SK-N-SH (cell line): ENCODE results near the gene ADCY4. TPM values are rescaled to one million over a fixed set of nuclear protein-coding genes. Genes with fewer than 3 reads are reported as not detected.

Source experiments
- CTCF ChIA-PET: fragments of 300-600, 350-600 bp; formaldehyde crosslinking; extraction: SDS; loops from one replicate; lab custom pipeline; 2021; lab: Yijun Ruan, JAX
- POLR2A ChIA-PET: fragments of 350-600 bp; sonication (Branson Sonifier 250); formaldehyde crosslinking; extraction: SDS; loops from one replicate; lab custom pipeline; 2020; ENCODE audit warnings: antibody characterized with exemption, inconsistent platforms; lab: Yijun Ruan, JAX
- DNase-seq: peaks from one replicate; pipeline ENCODE4 v3.0.0; 2012
- H2AFZ ChIP-seq: fragments of 200-600 bp; sonication (generic); 2 replicates; pipeline ENCODE4 v1.8.1; 2016; ENCODE audit warnings: antibody characterized with exemption, mild to moderate bottlenecking, low read depth
- H3F3A ChIP-seq: fragments of 200-600 bp; sonication (generic); replicated peaks from 2 replicates; pipeline ENCODE3; 2016; ENCODE audit warnings: antibody characterized with exemption, mild to moderate bottlenecking; ENCODE audit not compliant: insufficient read depth
- H3K27ac ChIP-seq, 2 experiments: fragments of 200-500 bp in 1 of 2; fragments of 200-600 bp in 1 of 2; sonication (Bioruptor generic) in 1 of 2; sonication (generic), shearing (Covaris generic) in 1 of 2; 2 replicates each; pipeline versions ENCODE4 v1.5.1 to v1.6.1; 2014 to 2016; ENCODE audit warnings: low read depth in 2 of 2, inconsistent platforms in 1 of 2, low read length in 1 of 2, mild to moderate bottlenecking in 1 of 2, mixed read lengths in 1 of 2
- H3K27me3 ChIP-seq: fragments of 200-600 bp; sonication (generic), shearing (Covaris generic); 2 replicates; pipeline ENCODE4 v1.6.1; 2016; ENCODE audit warnings: mixed run types; ENCODE audit not compliant: insufficient read depth
- H3K36me3 ChIP-seq, 2 experiments: fragments of 200-500 bp in 1 of 2; fragments of 200-600 bp in 1 of 2; sonication (Bioruptor generic) in 1 of 2; sonication (generic) in 1 of 2; replicated peaks in 1 of 2; 2 replicates each; pipeline versions ENCODE3 to v1.5.1; 2014 to 2016; ENCODE audit warnings: low read length in 1 of 2, mild to moderate bottlenecking in 1 of 2; ENCODE audit not compliant: insufficient read depth in 2 of 2, control insufficient read depth in 1 of 2
- H3K4me1 ChIP-seq, 2 experiments: fragments of 200-500 bp in 1 of 2; fragments of 200-600 bp in 1 of 2; sonication (Bioruptor generic) in 1 of 2; sonication (generic), shearing (Covaris generic) in 1 of 2; 2 replicates each; pipeline versions ENCODE4 v1.5.1 to v1.6.1; 2014 to 2016; ENCODE audit warnings: low read depth in 1 of 2, low read length in 1 of 2, mixed run types in 1 of 2; ENCODE audit not compliant: insufficient read depth in 2 of 2, control insufficient read depth in 1 of 2
- H3K4me2 ChIP-seq: fragments of 200-600 bp; sonication (generic), shearing (Covaris generic); 2 replicates; pipeline ENCODE4 v1.6.1; 2017; ENCODE audit warnings: mixed run types
- H3K4me3 ChIP-seq, 2 experiments: fragments of 200-500 bp in 1 of 2; fragments of 200-600 bp in 1 of 2; sonication (Bioruptor generic) in 1 of 2; sonication (generic), shearing (Covaris generic) in 1 of 2; 2 replicates each; pipeline versions ENCODE4 v1.5.1 to v1.8.1; 2014 to 2016; ENCODE audit warnings: low read depth in 2 of 2, inconsistent platforms in 1 of 2, low read length in 1 of 2, mild to moderate bottlenecking in 1 of 2, mixed read lengths in 1 of 2, moderate library complexity in 1 of 2
- H3K79me2 ChIP-seq: fragments of 200-600 bp; sonication (generic); 2 replicates; pipeline ENCODE4 v1.8.1; 2017; ENCODE audit warnings: mild to moderate bottlenecking; ENCODE audit not compliant: insufficient read depth
- H3K9ac ChIP-seq: fragments of 200-600 bp; sonication (generic); 2 replicates; pipeline ENCODE4 v1.6.1; 2017; ENCODE audit warnings: mixed run types
- H3K9me2 ChIP-seq: fragments of 200-600 bp; sonication (generic); 2 replicates; pipeline ENCODE4 v1.6.1; 2017; ENCODE audit warnings: mixed run types
- H3K9me3 ChIP-seq: fragments of 200-600 bp; sonication (generic); 2 replicates; pipeline ENCODE4 v1.6.1; 2017; ENCODE audit warnings: mixed run types, mild to moderate bottlenecking, moderate library complexity
- H4K20me1 ChIP-seq: fragments of 200-600 bp; sonication (generic); 2 replicates; pipeline ENCODE4 v1.6.1; 2017; ENCODE audit warnings: mild to moderate bottlenecking, mixed run types; ENCODE audit not compliant: insufficient read depth
- CTCF ChIP-seq: fragments of 200-600 bp; sonication (generic); IDR thresholded peaks from 2 replicates; pipeline ENCODE4 v1.6.1; 2017; ENCODE audit warnings: antibody characterized with exemption, mild to moderate bottlenecking, moderate library complexity
- FOSL2 ChIP-seq: IDR thresholded peaks from 2 replicates; pipeline ENCODE4 v1.4.0; 2012; ENCODE audit warnings: low read depth, mild to moderate bottlenecking, moderate library complexity, borderline replicate concordance
- MAX ChIP-seq: IDR thresholded peaks from 2 replicates; pipeline ENCODE4 v1.4.0; 2012; ENCODE audit warnings: low read depth
- RAD21 ChIP-seq: IDR thresholded peaks from 2 replicates; pipeline ENCODE4 v1.6.1; 2012; ENCODE audit warnings: mild to moderate bottlenecking, low read length
- RXRA ChIP-seq: IDR thresholded peaks from 2 replicates; pipeline ENCODE4 v1.4.0; 2012; ENCODE audit warnings: low read depth, mild to moderate bottlenecking, borderline replicate concordance
- SMC3 ChIP-seq: IDR thresholded peaks from 2 replicates; pipeline ENCODE4 v1.6.1; 2012; ENCODE audit warnings: low read depth, low read length, improper control_type of control experiment
- YY1 ChIP-seq: IDR thresholded peaks from 2 replicates; pipeline ENCODE4 v1.4.0; 2012; ENCODE audit warnings: low read depth, mild to moderate bottlenecking
- WGBS: methylation state at CpG from one replicate; pipeline ENCODE4 v1.1.6; 2017; ENCODE audit warnings: low lambda C conversion rate; 5-methylcytosine and 5-hydroxymethylcytosine counted together
- polyA plus RNA-seq, 3 experiments: library from polyadenylated mRNA; depleted of rRNA; stranded (reverse); fragments of >200 nt; gene quantifications; 2 replicates each; pipeline ENCODE4 v1.2.3, GENCODE V29; 2012

ADCY4 gene
- polyA plus RNA-seq, 1 of the 3 experiments (the other 2 are of a cell fraction) = 0.08 TPM

- H3K4me2 ChIP-seq = no peak overlapping the region
- H3F3A ChIP-seq = peaks cover 4% of the 10 kb centered on the region
- POLR2A ChIA-PET = interaction anchor here (0.6 to 1.5 kb wide), 7 partner anchors 9 to 128 kb away, joined by 3 to 6 read pairs (median 3); partner anchors contain the start of genes DHRS1, NOP9 and TINF2
- CTCF ChIA-PET = interaction anchor here (0.6 to 6.7 kb wide), 43 partner anchors 9 to 294 kb away, joined by 3 to 115 read pairs (median 4); partner anchors contain the start of genes ADCY4, DHRS1, IPO4 and KHNYN
- WGBS = 70% methylated on average over 7 of the region's 7 CpGs
- peak overlapping the region in 1 of 2 experiments; percentile 49; a peak in 1 of 4 replicates for H3K4me3 ChIP-seq
- no peak for TF ChIP-seq RXRA
- no peak for TF ChIP-seq MAX
- no peak for TF ChIP-seq FOSL2
- no peak overlapping the region for H3K9ac ChIP-seq
- peaks cover 0 to 2% of the 10 kb centered on the region in 2 experiments; a peak in 1 of 4 replicates for H3K4me1 ChIP-seq
- H3K9me3 ChIP-seq = no peaks in the 10 kb centered on the region
- H3K27me3 ChIP-seq = no peaks in the 10 kb centered on the region
- H3K27ac ChIP-seq = no peak overlapping the region
- no peaks in the 10 kb centered on the region for H4K20me1 ChIP-seq
- no peaks in the 10 kb centered on the region for H3K9me2 ChIP-seq
- no peaks in the 10 kb centered on the region for H3K79me2 ChIP-seq
- peaks cover 14 to 61% of the 10 kb centered on the region in 2 experiments for H3K36me3 ChIP-seq
- DNase-seq = no peak
- H2AFZ ChIP-seq = no peak overlapping the region
Observed at GRCh38 chr14:24308342-24309124, 26.3 kb downstream of the ADCY4 start.

GRCh38 chr14:24307575-24308341 is 27.1 kb downstream of the ADCY4 start, which contains the start of gene CIDEB:
Gene CIDEB, minus strand, starts transcription at chr14:24307977. Its CDS starts 119 bp downstream, at chr14:24307858.
- H3K9me3 ChIP-seq = no peaks in the 10 kb centered on the region
- no peaks in the 10 kb centered on the region for H3K9me2 ChIP-seq
- no peak within 1 kb of the TSS for H3K4me2 ChIP-seq
- H3K4me3 ChIP-seq = peak within 1 kb of the TSS in 1 of 2 experiments; percentile 49; a peak in 1 of 4 replicates
- peaks cover 0 to 2% of the 10 kb centered on the region in 2 experiments; a peak in 1 of 4 replicates for H3K4me1 ChIP-seq
- no peak within 1 kb of the TSS for H3K9ac ChIP-seq
- H3K27me3 ChIP-seq = no peaks in the 10 kb centered on the region
- H4K20me1 ChIP-seq = no peaks in the 10 kb centered on the region
- H3F3A ChIP-seq = peaks cover 4% of the 10 kb centered on the region
- no peak within 1 kb of the TSS for H3K27ac ChIP-seq
- WGBS = 44% methylated on average over 6 of the region's 6 CpGs
- H3K36me3 ChIP-seq = peaks cover 21 to 69% of the 10 kb centered on the region in 2 experiments
- H2AFZ ChIP-seq = no peak within 1 kb of the TSS
- H3K79me2 ChIP-seq = no peaks in the 10 kb centered on the region
- POLR2A ChIA-PET = interaction anchor here (0.5 to 1.5 kb wide), 7 partner anchors 8 to 203 kb away, joined by 3 to 6 read pairs (median 3); partner anchors contain the start of genes DHRS1, NOP9 and TINF2
- peak; percentile 87 for DNase-seq
- CTCF ChIA-PET = interaction anchor here (0.7 to 6.7 kb wide), 42 partner anchors 9 to 293 kb away, joined by 3 to 115 read pairs (median 4); partner anchors contain the start of genes ADCY4, DHRS1, IPO4 and KHNYN
- TF ChIP-seq SMC3 (peak; percentile 53), CTCF (peak; percentile 96), YY1 (no peak), RAD21 (peak; percentile 58)
